ENCODE measurements around the gene GGA1. TPM values are rescaled to one million over a fixed set of nuclear protein-coding genes. Genes with fewer than 3 reads are reported as not detected.

GGA1 gene
- total RNA-seq (10 to 100 TPM; 22.9 to 32.6 (median 25.4) TPM), polyA plus RNA-seq (10 to 100 TPM; 31.0 to 39.7 TPM)
- long read RNA-seq, donor 1, transcript GGA1-203 (17 exons, 3,159 nt): minor isoform, 8 of 50 reads
- long read RNA-seq, donor 1, transcript GGA1-201 (15 exons, 2,528 nt): major isoform, 9 of 50 reads
- long read RNA-seq, donor 1, transcript GGA1-216 (4 exons, 790 nt): major isoform, 9 of 50 reads
- long read RNA-seq, donor 1, partial matches to known transcripts: 6 of 50 reads
- long read RNA-seq, donor 1, other reads (novel, unspliced or antisense): 17 of 50 reads
- long read RNA-seq, donor 2, transcript GGA1-203 (17 exons, 3,159 nt): major isoform, 12 of 39 reads
- long read RNA-seq, donor 2, partial matches to known transcripts: 5 of 39 reads
- long read RNA-seq, donor 2, other reads (novel, unspliced or antisense): 13 of 39 reads
- long read RNA-seq, donor 3, transcript GGA1-216 (4 exons, 790 nt): minor isoform, 8 of 42 reads
- long read RNA-seq, donor 3, transcript GGA1-203 (17 exons, 3,159 nt): major isoform, 13 of 42 reads
- long read RNA-seq, donor 3, partial matches to known transcripts: 9 of 42 reads
- long read RNA-seq, donor 3, other reads (novel, unspliced or antisense): 9 of 42 reads

GRCh38 chr22:37608477-37609239 lies at the start of gene GGA1:
Gene GGA1 (plus strand): TSS chr22:37608834. CDS start chr22:37608861, 27 bp downstream.
- peak within 1 kb of the TSS; percentile 61 to 97 (median 84) for H3K4me3 ChIP-seq
- no peaks in the 10 kb centered on the region for H3K9me3 ChIP-seq
- ATAC-seq: peak; percentile 90 to 96 (median 94)
- H3K27ac ChIP-seq: peak within 1 kb of the TSS; percentile 76 to 98 (median 95)
- peaks cover 0 to under 1% (median 0%) of the 10 kb centered on the region in 9 donors for H3K36me3 ChIP-seq
- 1% methylated on average over 74 to 82 of the region's 82 CpGs for WGBS, 2 donors
- H3K27me3 ChIP-seq: no peaks in the 10 kb centered on the region
- peak in 2 of 9 donors; percentile 4 to 8 for TF ChIP-seq CTCF (IDR thresholded peaks at IDR 0.05)
- peak; percentile 95 to 96 for DNase-seq
- peaks cover 7 to 50% (median 36%) of the 10 kb centered on the region in 9 donors for H3K4me1 ChIP-seq
- intact Hi-C loops (cut with DNase I): no loop called here

GRCh38 chr22:37559521-37559900 lies 49.1 kb upstream of the GGA1 start:
- H3K27ac ChIP-seq: peak overlapping the region; percentile 96 to 100 (median 99)
- DNase-seq (no peak), ATAC-seq (no peak)
- peaks cover 0 to 12% (median 0%) of the 10 kb centered on the region in 9 donors for H3K36me3 ChIP-seq
- peak overlapping the region in 9 of 10 donors; percentile 61 to 92 (median 69) for H3K4me3 ChIP-seq
- peaks cover 0 to 55% (median 4%) of the 10 kb centered on the region in 7 donors for H3K27me3 ChIP-seq
- TF ChIP-seq CTCF (IDR thresholded peaks at IDR 0.05): no peak
- WGBS, 2 donors: 64 to 75% methylated on average over 6 of the region's 6 CpGs
- no peaks in the 10 kb centered on the region for H3K9me3 ChIP-seq
- peaks cover 13 to 75% (median 65%) of the 10 kb centered on the region in 9 donors for H3K4me1 ChIP-seq
- intact Hi-C loops (cut with DNase I): loop anchor here in 1 of 10 donors (5.0 kb wide), 1 partner anchor 913 kb away; no protein-coding TSS in a partner anchor

GRCh38 chr22:37559901-37560607 lies 48.6 kb upstream of the GGA1 start, which contains the start of gene CDC42EP1:
Gene CDC42EP1 (plus strand): TSS chr22:37560480. CDS start chr22:37566350, 5,870 bp downstream.
- Histone ChIP-seq H3K9me3 (no peaks in the 10 kb centered on the region), H3K4me3 (peak within 1 kb of the TSS; percentile 61 to 92 (median 74)), H3K27me3 (peaks cover 0 to 55% (median 4%) of the 10 kb centered on the region in 7 donors), H3K4me1 (peaks cover 14 to 81% (median 70%) of the 10 kb centered on the region in 9 donors), H3K27ac (peak within 1 kb of the TSS; percentile 96 to 100 (median 99)), H3K36me3 (peaks cover 0 to 13% (median 0%) of the 10 kb centered on the region in 9 donors)
- peak in 1 of 2 donors; percentile 72 for DNase-seq
- peak in 7 of 8 donors; percentile 6 to 69 (median 39) for ATAC-seq
- 7% methylated on average over 60 to 74 of the region's 76 CpGs for WGBS, 2 donors
- intact Hi-C loops (cut with DNase I): loop anchor here in 4 of 10 donors (2.0 to 10.0 kb wide), 4 partner anchors 13 to 912 kb away; no protein-coding TSS in a partner anchor
- TF ChIP-seq CTCF (IDR thresholded peaks at IDR 0.05): no peak
